Caco-2 (cell line): ENCODE data around the gene RAB42. TPM values are rescaled to one million over a fixed set of nuclear protein-coding genes. Genes with fewer than 3 reads are reported as not detected.

ENCODE experiments used
- BruUV-seq: library from RNA; stranded (reverse); fragments of 400-500 nt; replicated peaks from 2 replicates; lab custom pipeline; 2021; lab: Mats Ljungman, UMichigan
- CTCF ChIA-PET: fragments of 300-600 bp; sonication (Branson Sonifier 250); formaldehyde crosslinking; loops from one replicate; lab custom pipeline; 2022; ENCODE audit warnings: antibody characterized with exemption; lab: Charles Lee
- POLR2A ChIA-PET: fragments of 300-600 bp; sonication (Branson Sonifier 250); formaldehyde crosslinking; loops from one replicate; lab custom pipeline; 2022; ENCODE audit warnings: antibody characterized with exemption; lab: Charles Lee
- DNase-seq, 2 experiments: peaks; one replicate each; pipeline versions ENCODE4 v3.0.0 to v3.0.0-alpha.2; 2020 to 2022
- H3K27me3 ChIP-seq: replicated peaks from 2 replicates; pipeline ENCODE4 v1.6.0; 2011; ENCODE audit warnings: low read length; ENCODE audit not compliant: control insufficient read depth, insufficient read depth
- H3K36me3 ChIP-seq: 2 replicates; pipeline ENCODE4 v1.5.1; 2011; ENCODE audit warnings: low read length; ENCODE audit not compliant: control insufficient read depth, insufficient read depth
- H3K4me1 ChIP-seq: fragments of 250-450 bp; sonication (Bioruptor Pico); 2 replicates; pipeline ENCODE4 v1.5.1; 2020; ENCODE audit warnings: mild to moderate bottlenecking
- H3K4me3 ChIP-seq: 2 replicates; pipeline ENCODE4 v1.5.1; 2011; ENCODE audit warnings: low read depth, mild to moderate bottlenecking, control low read depth, low read length
- H3K9me3 ChIP-seq: fragments of 250-450 bp; sonication (Bioruptor Pico); 2 replicates; pipeline ENCODE4 v1.5.1; 2020; ENCODE audit warnings: mild to moderate bottlenecking, moderate library complexity
- H3K27ac Mint-ChIP-seq: one replicate; pipeline ENCODE4 v1.8.0; 2022; ENCODE audit warnings: mixed read lengths; ENCODE audit not compliant: unreplicated experiment
- H3K27me3 Mint-ChIP-seq: one replicate; pipeline ENCODE4 v1.8.0; 2022; ENCODE audit warnings: mixed read lengths; ENCODE audit not compliant: insufficient read depth, unreplicated experiment
- H3K36me3 Mint-ChIP-seq: one replicate; pipeline ENCODE4 v1.8.0; 2022; ENCODE audit warnings: mild to moderate bottlenecking, mixed read lengths; ENCODE audit not compliant: insufficient read depth, unreplicated experiment
- H3K4me1 Mint-ChIP-seq: one replicate; pipeline ENCODE4 v1.8.0; 2022; ENCODE audit warnings: low read depth, mixed read lengths; ENCODE audit not compliant: unreplicated experiment
- H3K4me3 Mint-ChIP-seq: one replicate; pipeline ENCODE4 v1.8.0; 2022; ENCODE audit warnings: mild to moderate bottlenecking, moderate library complexity, mixed read lengths; ENCODE audit not compliant: unreplicated experiment
- H3K9me3 Mint-ChIP-seq: one replicate; pipeline ENCODE4 v1.8.0; 2022; ENCODE audit warnings: mixed read lengths; ENCODE audit not compliant: unreplicated experiment
- intact Hi-C: fragments of 100-400 bp; cut with micrococcal nuclease; formaldehyde crosslinking; loops from one replicate; pipeline ENCODE4 v1.10.0; 2022; ENCODE audit not compliant: unreplicated experiment
- total RNA-seq: library from RNA; stranded (reverse); gene quantifications from 2 replicates; pipeline ENCODE4 v1.2.3, GENCODE V29; 2022
- TF ChIP-seq, protein P1 (sequence below), 2 experiments: fragments of 200-600 bp in 1 of 2; IDR thresholded peaks; 1 replicate in 1 of 2; 2 replicates in 1 of 2; pipeline versions ENCODE4 v1.5.1 to v1.8.0; 2011 to 2022; ENCODE audit warnings: antibody characterized with exemption in 1 of 2, control low read depth in 1 of 2, inconsistent platforms in 1 of 2, low read depth in 1 of 2, low read length in 1 of 2, mild to moderate bottlenecking in 1 of 2, moderate library complexity in 1 of 2; ENCODE audit not compliant: insufficient read depth in 1 of 2, severe bottlenecking in 1 of 2, unreplicated experiment in 1 of 2

RAB42 gene
- total RNA-seq, 1 experiment from 2014 or later, result 2.5 TPM

GRCh38 chr1:28564310-28564709 lies 27.8 kb upstream of the RAB42 start:
- H3K4me1 ChIP-seq, result no peaks in the 10 kb centered on the region
- no peaks in the 10 kb centered on the region for H3K9me3 ChIP-seq
- CTCF ChIA-PET, result no interaction called here
- no peaks in the 10 kb centered on the region for H3K27me3 Mint-ChIP-seq
- POLR2A ChIA-PET, result no interaction called here
- no peak overlapping the region for H3K27ac Mint-ChIP-seq
- H3K36me3 ChIP-seq, result no peaks in the 10 kb centered on the region; the same call in 1 of the 2 replicates
- H3K4me3 Mint-ChIP-seq, result no peak overlapping the region
- H3K36me3 Mint-ChIP-seq, result peaks cover 47% of the 10 kb centered on the region
- no peak overlapping the region for H3K4me3 ChIP-seq
- BruUV-seq, result no TSS peak
- no peaks in the 10 kb centered on the region for H3K27me3 ChIP-seq
- H3K9me3 Mint-ChIP-seq, result no peaks in the 10 kb centered on the region
- no peaks in the 10 kb centered on the region for H3K4me1 Mint-ChIP-seq
- DNase-seq, result no peak
- intact Hi-C loops, result no loop called here
- TF ChIP-seq, protein P1, sequence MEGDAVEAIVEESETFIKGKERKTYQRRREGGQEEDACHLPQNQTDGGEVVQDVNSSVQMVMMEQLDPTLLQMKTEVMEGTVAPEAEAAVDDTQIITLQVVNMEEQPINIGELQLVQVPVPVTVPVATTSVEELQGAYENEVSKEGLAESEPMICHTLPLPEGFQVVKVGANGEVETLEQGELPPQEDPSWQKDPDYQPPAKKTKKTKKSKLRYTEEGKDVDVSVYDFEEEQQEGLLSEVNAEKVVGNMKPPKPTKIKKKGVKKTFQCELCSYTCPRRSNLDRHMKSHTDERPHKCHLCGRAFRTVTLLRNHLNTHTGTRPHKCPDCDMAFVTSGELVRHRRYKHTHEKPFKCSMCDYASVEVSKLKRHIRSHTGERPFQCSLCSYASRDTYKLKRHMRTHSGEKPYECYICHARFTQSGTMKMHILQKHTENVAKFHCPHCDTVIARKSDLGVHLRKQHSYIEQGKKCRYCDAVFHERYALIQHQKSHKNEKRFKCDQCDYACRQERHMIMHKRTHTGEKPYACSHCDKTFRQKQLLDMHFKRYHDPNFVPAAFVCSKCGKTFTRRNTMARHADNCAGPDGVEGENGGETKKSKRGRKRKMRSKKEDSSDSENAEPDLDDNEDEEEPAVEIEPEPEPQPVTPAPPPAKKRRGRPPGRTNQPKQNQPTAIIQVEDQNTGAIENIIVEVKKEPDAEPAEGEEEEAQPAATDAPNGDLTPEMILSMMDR (IDR thresholded peaks at IDR 0.05; ENCODE audit: insufficient read depth in 1 of 2, low read depth in 1 of 2, low read length in 1 of 2, severe bottlenecking in 1 of 2, unreplicated experiment in 1 of 2), result no peak

- Histone ChIP-seq H3K27me3 (no peaks in the 10 kb centered on the region), H3K4me3 (no peak overlapping the region), H3K4me1 (no peaks in the 10 kb centered on the region), H3K36me3 (no peaks in the 10 kb centered on the region; the same call in 1 of the 2 replicates), H3K9me3 (no peaks in the 10 kb centered on the region)
- no peak for DNase-seq
- Mint-ChIP-seq H3K4me3 (no peak overlapping the region), H3K9me3 (no peaks in the 10 kb centered on the region), H3K27ac (no peak overlapping the region), H3K27me3 (no peaks in the 10 kb centered on the region), H3K36me3 (peaks cover 40% of the 10 kb centered on the region), H3K4me1 (no peaks in the 10 kb centered on the region)
- BruUV-seq, result no TSS peak
- POLR2A ChIA-PET, result no interaction called here
- CTCF ChIA-PET, result no interaction called here
- intact Hi-C loops, result no loop called here
- TF ChIP-seq, protein P1 (IDR thresholded peaks at IDR 0.05; ENCODE audit: insufficient read depth in 1 of 2, low read depth in 1 of 2, low read length in 1 of 2, severe bottlenecking in 1 of 2, unreplicated experiment in 1 of 2), result no peak
These were observed 27.0 kb upstream of the RAB42 start for GRCh38 chr1:28565040-28565439.

GRCh38 chr1:28565726-28566125 lies 26.3 kb upstream of the RAB42 start:
- no peaks in the 10 kb centered on the region for H3K9me3 ChIP-seq
- TF ChIP-seq, protein P1 (IDR thresholded peaks at IDR 0.05; ENCODE audit: insufficient read depth in 1 of 2, low read depth in 1 of 2, low read length in 1 of 2, severe bottlenecking in 1 of 2, unreplicated experiment in 1 of 2), result no peak
- ChIA-PET POLR2A (no interaction called here), CTCF (no interaction called here)
- H3K4me3 ChIP-seq, result no peak overlapping the region
- no peaks in the 10 kb centered on the region for H3K27me3 Mint-ChIP-seq
- H3K27me3 ChIP-seq, result no peaks in the 10 kb centered on the region
- no peaks in the 10 kb centered on the region for H3K4me1 ChIP-seq
- BruUV-seq, result no TSS peak
- no peaks in the 10 kb centered on the region; the same call in 1 of the 2 replicates for H3K36me3 ChIP-seq
- DNase-seq, result no peak
- peaks cover 38% of the 10 kb centered on the region for H3K36me3 Mint-ChIP-seq
- intact Hi-C loops, result no loop called here
- H3K9me3 Mint-ChIP-seq, result no peaks in the 10 kb centered on the region
- no peak overlapping the region for H3K27ac Mint-ChIP-seq
- H3K4me3 Mint-ChIP-seq, result no peak overlapping the region
- no peaks in the 10 kb centered on the region for H3K4me1 Mint-ChIP-seq
